Ovary (tissue), 3 donors: ENCODE measurements around the gene ATP6V0B.

ENCODE experiments used
- CTCF ChIP-seq, 3 donors: fragments of 450-650 bp in 2 of 3; fragments of 200-600 bp in 1 of 3; IDR thresholded peaks; one replicate each; pipeline versions ENCODE4 v1.5.1 to v1.8.0; 2016 to 2022; ENCODE audit warnings: antibody characterized with exemption in 3 of 3, mild to moderate bottlenecking in 1 of 3
- POLR2A ChIP-seq: fragments of 450-650 bp; IDR thresholded peaks from one replicate; pipeline ENCODE4 v1.6.1; 2017; ENCODE audit warnings: antibody characterized with exemption, mild to moderate bottlenecking, moderate library complexity
- donor health status: DM: no; HTN: no; CAD: no.

- TF ChIP-seq POLR2A (no peak), CTCF (IDR thresholded peaks at IDR 0.05) (no peak)
Observed at GRCh38 chr1:44012941-44013609, 38.3 kb downstream of the ATP6V0B start.
